Measurements from ENCODE around the gene PRKAR1A.

PRKAR1A gene

GRCh38 chr17:68544111-68544915 is 32.1 kb downstream of the PRKAR1A start:
- FAIRE-seq: no peak

- FAIRE-seq: no peak
These were observed 44.3 kb downstream of the PRKAR1A start for GRCh38 chr17:68556551-68556950.

GRCh38 chr17:68559316-68559715 is 47.1 kb downstream of the PRKAR1A start:
- no peak for FAIRE-seq

- FAIRE-seq: no peak
These were observed 48.9 kb downstream of the PRKAR1A start for GRCh38 chr17:68560966-68561720.

GRCh38 chr17:68562736-68563135 is 50.5 kb downstream of the PRKAR1A start:
- no peak for FAIRE-seq

GRCh38 chr17:68564415-68565111 is 52.3 kb downstream of the PRKAR1A start:
- FAIRE-seq: no peak

GRCh38 chr17:68565661-68566441 is 53.6 kb downstream of the PRKAR1A start:
- FAIRE-seq: no peak

GRCh38 chr17:68566442-68566738 is 54.2 kb downstream of the PRKAR1A start:
- no peak for FAIRE-seq

GRCh38 chr17:68567035-68567434 is 54.8 kb downstream of the PRKAR1A start:
- FAIRE-seq: no peak

GRCh38 chr17:68567581-68567980 is 55.4 kb downstream of the PRKAR1A start:
- FAIRE-seq: no peak

- no peak for FAIRE-seq
These were observed 56.4 kb downstream of the PRKAR1A start for GRCh38 chr17:68568581-68568980.

- no peak for FAIRE-seq
These were observed 57.1 kb downstream of the PRKAR1A start for GRCh38 chr17:68569346-68569745.

- no peak for FAIRE-seq
These were observed 58.3 kb downstream of the PRKAR1A start for GRCh38 chr17:68570526-68570925.

- FAIRE-seq: no peak
These were observed 60.1 kb downstream of the PRKAR1A start for GRCh38 chr17:68572138-68572842.

- FAIRE-seq: no peak
These were observed 61.1 kb downstream of the PRKAR1A start for GRCh38 chr17:68573338-68573737.

- FAIRE-seq: no peak
These were observed 63.9 kb downstream of the PRKAR1A start for GRCh38 chr17:68576137-68576536.

- no peak for FAIRE-seq
These were observed 64.7 kb downstream of the PRKAR1A start for GRCh38 chr17:68576811-68577496.

- FAIRE-seq: no peak
These were observed 65.2 kb downstream of the PRKAR1A start for GRCh38 chr17:68577497-68577821.

- FAIRE-seq: no peak
These were observed 66.0 kb downstream of the PRKAR1A start for GRCh38 chr17:68578236-68578635.

GRCh38 chr17:68579194-68579927 is 67.1 kb downstream of the PRKAR1A start:
- no peak for FAIRE-seq

- FAIRE-seq: no peak
These were observed 68.1 kb downstream of the PRKAR1A start for GRCh38 chr17:68580236-68580770.

Measured in G401.6 (cell line).